Measurements from ENCODE around the gene RERG.

- TF ChIP-seq CTCF (IDR thresholded peaks at IDR 0.05; ENCODE audit: low read depth, low read length, missing input control) = no peak
- no peak for TF ChIP-seq TAF1 (conservative IDR thresholded peaks at IDR 0.05)
- TF ChIP-seq GABPA (IDR thresholded peaks at IDR 0.05 in 1 of 2, conservative IDR thresholded peaks at IDR 0.05 in 1 of 2) = no peak
- no peak for TF ChIP-seq REST (IDR thresholded peaks at IDR 0.05)
- TF ChIP-seq RXRA (IDR thresholded peaks at IDR 0.05) = no peak
- no peak for TF ChIP-seq RAD21 (IDR thresholded peaks at IDR 0.05)
These were observed 12.2 kb downstream of the RERG start for GRCh38 chr12:15208871-15209656.
